ENCODE data around the gene BPIFB3. TPM values are rescaled to one million over a fixed set of nuclear protein-coding genes. Genes with fewer than 3 reads are reported as not detected.

Gene BPIFB3
- total and polyA plus RNA-seq, 2 of the 13 experiments (the other 11 are each of a cell fraction or from before 2014, with no cell fraction given) = 0.09 TPM; not detected in 1

- no peak for TF ChIP-seq REST (IDR thresholded peaks at IDR 0.05; ENCODE audit: borderline replicate concordance in 1 of 2, low read depth in 1 of 2, low read length in 2 of 2)
- 0 out of 2 replicates have a peak, but pooled peaks have one; percentile 65 for TF ChIP-seq ZNF572 (CRISPR knock-in tag; IDR thresholded peaks at IDR 0.05)
- no peak for TF ChIP-seq ZNF501 (CRISPR knock-in tag; IDR thresholded peaks at IDR 0.05)
- no peak for TF ChIP-seq ZNF674 (CRISPR knock-in tag; IDR thresholded peaks at IDR 0.05; ENCODE audit: low read depth)
Measured at GRCh38 chr20:33004141-33004751, 49.5 kb upstream of the BPIFB3 start, which contains the start of gene SUN5 (continued).

GRCh38 chr20:33005132-33005566 is 48.6 kb upstream of the BPIFB3 start:
- in situ Hi-C loops (cut with HindIII; ENCODE audit: extremely low pct_ligation_motif_present, low pct_unique_long_range_greater_than_20kb) = no loop called here
- TF ChIP-seq GATAD2A (CRISPR knock-in tag; IDR thresholded peaks at IDR 0.05) (peak; percentile 19; the same call in 1 of the 2 replicates), TOPORS (CRISPR knock-in tag; IDR thresholded peaks at IDR 0.05) (no peak), ZBTB49 (CRISPR knock-in tag; IDR thresholded peaks at IDR 0.05; ENCODE audit: borderline replicate concordance) (no peak), HOXD1 (CRISPR knock-in tag; IDR thresholded peaks at IDR 0.05) (0 out of 2 replicates have a peak, but pooled peaks have one; percentile 6), POGZ (CRISPR knock-in tag; IDR thresholded peaks at IDR 0.05) (0 out of 2 replicates have a peak, but pooled peaks have one; percentile 33), FOXP1 (IDR thresholded peaks at IDR 0.05) (no peak), FOXP1 (CRISPR knock-in tag; IDR thresholded peaks at IDR 0.05) (no peak), SMAD1 (CRISPR knock-in tag; IDR thresholded peaks at IDR 0.05; ENCODE audit: borderline replicate concordance, low read depth) (no peak), SMARCE1 (IDR thresholded peaks at IDR 0.05; ENCODE audit: borderline replicate concordance) (no peak)
- TF ChIP-seq, protein P1, sequence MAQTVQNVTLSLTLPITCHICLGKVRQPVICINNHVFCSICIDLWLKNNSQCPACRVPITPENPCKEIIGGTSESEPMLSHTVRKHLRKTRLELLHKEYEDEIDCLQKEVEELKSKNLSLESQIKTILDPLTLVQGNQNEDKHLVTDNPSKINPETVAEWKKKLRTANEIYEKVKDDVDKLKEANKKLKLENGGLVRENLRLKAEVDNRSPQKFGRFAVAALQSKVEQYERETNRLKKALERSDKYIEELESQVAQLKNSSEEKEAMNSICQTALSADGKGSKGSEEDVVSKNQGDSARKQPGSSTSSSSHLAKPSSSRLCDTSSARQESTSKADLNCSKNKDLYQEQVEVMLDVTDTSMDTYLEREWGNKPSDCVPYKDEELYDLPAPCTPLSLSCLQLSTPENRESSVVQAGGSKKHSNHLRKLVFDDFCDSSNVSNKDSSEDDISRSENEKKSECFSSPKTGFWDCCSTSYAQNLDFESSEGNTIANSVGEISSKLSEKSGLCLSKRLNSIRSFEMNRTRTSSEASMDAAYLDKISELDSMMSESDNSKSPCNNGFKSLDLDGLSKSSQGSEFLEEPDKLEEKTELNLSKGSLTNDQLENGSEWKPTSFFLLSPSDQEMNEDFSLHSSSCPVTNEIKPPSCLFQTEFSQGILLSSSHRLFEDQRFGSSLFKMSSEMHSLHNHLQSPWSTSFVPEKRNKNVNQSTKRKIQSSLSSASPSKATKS (CRISPR knock-in tag; IDR thresholded peaks at IDR 0.05) = no peak

More at GRCh38 chr20:33005132-33005566, 48.6 kb upstream of the BPIFB3 start:
- Histone ChIP-seq H2AFZ (ENCODE audit: low read length) (no peak overlapping the region), H3K36me3 (replicated peaks in 1 of 2; ENCODE audit: control insufficient read depth in 1 of 2, insufficient read depth in 2 of 2, low read length in 2 of 2) (peaks cover 0 to 3% of the 10 kb centered on the region in 2 experiments; a peak in 1 of 5 replicates), H3K4me1 (ENCODE audit: insufficient read depth, low read length) (peaks cover 86% of the 10 kb centered on the region), H3K9me3 (ENCODE audit: low read length) (no peaks in the 10 kb centered on the region), H3K4me3 (replicated peaks in 1 of 3; ENCODE audit: insufficient read depth in 1 of 3, low read depth in 2 of 3, low read length in 3 of 3) (peak overlapping the region in 1 of 3 experiments; percentile 79; a peak in 1 of 6 replicates), H4K20me1 (ENCODE audit: insufficient read depth, low read length) (no peaks in the 10 kb centered on the region), H3K4me2 (ENCODE audit: low read depth, low read length) (peak overlapping the region; percentile 91), H3K27me3 (ENCODE audit: control insufficient read depth in 1 of 2, insufficient read depth in 2 of 2, low read length in 2 of 2) (peaks cover 0 to 6% of the 10 kb centered on the region in 2 experiments; a peak in 1 of 5 replicates), H3K9ac (ENCODE audit: insufficient read depth, low read depth, low read length) (no peak overlapping the region), H3K27ac (ENCODE audit: extremely low read length, insufficient read depth, low read length) (no peak overlapping the region), H3K79me2 (ENCODE audit: insufficient read depth, low read length) (peaks cover 27% of the 10 kb centered on the region)
- intact Hi-C loops (cut with micrococcal nuclease; ENCODE audit: unreplicated experiment) = loop anchor here (5.0 to 10.0 kb wide), 2 partner anchors 37 to 210 kb away; no protein-coding TSS in a partner anchor
- no peak for ATAC-seq
- WGBS (ENCODE audit: low lambda C conversion rate) = 18% methylated on average over 4 of the region's 4 CpGs
- peak; percentile 72 for DNase-seq (ENCODE audit: low spot score)
- FAIRE-seq = peak; percentile 28
- CTCF ChIA-PET (ENCODE audit: low intra/inter-chr PET ratio, low total read pairs) = interaction anchor here (1.7 to 2.3 kb wide), 4 partner anchors 9 to 215 kb away, joined by 4 to 11 read pairs (median 6); no protein-coding TSS in a partner anchor
- no TSS peak for BruUV-seq (replicated peaks)
- POLR2A ChIA-PET = interaction anchor here (0.6 to 0.7 kb wide), 2 partner anchors 19 to 1286 kb away, joined by 3 read pairs; no protein-coding TSS in a partner anchor
